ENCODE measurements around the gene GRIP2. TPM values are rescaled to one million over a fixed set of nuclear protein-coding genes. Genes with fewer than 3 reads are reported as not detected.

The GRIP2 gene
- total and polyA plus RNA-seq, 12 donors = 0.09 to 2.5 (median 1.1) TPM

DNA sequence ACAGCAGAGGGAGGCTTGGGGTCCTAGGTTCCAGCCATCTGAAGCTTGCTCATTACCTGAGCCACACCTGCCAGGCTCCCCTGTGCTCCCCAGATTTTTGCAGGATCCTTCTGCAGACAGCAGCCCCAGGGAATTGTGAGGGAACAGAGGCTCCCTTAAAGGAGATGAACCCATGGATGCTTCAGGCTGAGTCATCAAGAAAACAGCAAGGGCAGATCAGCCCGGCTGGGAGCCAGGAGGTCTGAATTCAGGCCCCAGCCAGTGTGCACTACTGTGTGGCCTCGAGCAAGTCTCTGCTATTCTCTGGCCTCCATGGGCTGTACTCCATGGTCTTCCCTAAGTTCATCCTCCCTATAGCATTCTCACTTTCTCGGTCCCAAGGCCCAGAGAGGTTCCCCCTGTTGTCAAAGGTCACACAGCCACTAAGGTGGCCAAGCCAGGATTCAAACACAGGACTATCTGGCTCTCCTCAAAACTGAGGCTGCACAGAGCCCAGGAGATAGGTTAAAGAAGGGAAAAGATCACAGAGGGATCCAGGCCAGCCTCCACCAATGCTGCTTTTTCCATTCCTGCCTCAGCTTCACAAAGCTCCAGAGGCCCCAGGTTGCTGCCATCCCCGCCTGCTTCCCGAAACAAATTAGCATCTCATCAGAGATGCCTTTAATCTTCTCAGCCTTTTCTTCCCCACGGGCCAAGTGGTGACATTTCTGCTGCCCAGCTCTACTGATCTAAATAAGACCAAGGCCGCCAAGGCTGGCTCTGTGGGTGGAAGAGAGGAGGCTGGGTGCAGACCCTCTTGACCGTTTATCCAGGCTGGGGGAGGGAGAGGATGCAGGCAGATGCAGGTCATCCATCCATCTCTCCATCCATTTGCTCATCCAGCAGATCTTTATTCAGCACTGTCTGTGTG lies 21.2 kb upstream of the GRIP2 start:
- intact Hi-C loops (cut with DNase I) = no loop called here
- TF ChIP-seq POLR2A (IDR thresholded peaks at IDR 0.05) (no peak), CTCF (IDR thresholded peaks at IDR 0.05) (no peak)
- Histone ChIP-seq H3K27ac (no peak overlapping the region), H3K9me3 (replicated peaks in 1 of 3) (no peaks in the 10 kb centered on the region), H3K36me3 (replicated peaks in 1 of 2) (no peaks in the 10 kb centered on the region), H3K4me3 (no peak overlapping the region), H3K27me3 (no peaks in the 10 kb centered on the region), H3K4me1 (replicated peaks in 1 of 2) (no peaks in the 10 kb centered on the region)
- WGBS, 4 donors = 55 to 73% (median 59%) methylated on average over 6 to 8 of the region's 8 CpGs
- peak in 4 of 7 donors; percentile 34 to 50 (median 41) for DNase-seq

- H3K27ac ChIP-seq = no peak overlapping the region
- H3K9me3 ChIP-seq (replicated peaks in 1 of 3) = no peaks in the 10 kb centered on the region
- no peak for DNase-seq
- no peaks in the 10 kb centered on the region for H3K4me1 ChIP-seq (replicated peaks in 1 of 2)
- H3K36me3 ChIP-seq (replicated peaks in 1 of 2) = no peaks in the 10 kb centered on the region
- no peak overlapping the region for H3K4me3 ChIP-seq
- intact Hi-C loops (cut with DNase I) = no loop called here
- TF ChIP-seq POLR2A (IDR thresholded peaks at IDR 0.05) (no peak), CTCF (IDR thresholded peaks at IDR 0.05) (no peak)
- 57 to 82% (median 76%) methylated on average over 4 of the region's 4 CpGs for WGBS, 4 donors
- H3K27me3 ChIP-seq = no peaks in the 10 kb centered on the region
Measured at GRCh38 chr3:14560110-14560509, 20.0 kb upstream of the GRIP2 start.

- Histone ChIP-seq H3K9me3 (replicated peaks in 1 of 3) (no peaks in the 10 kb centered on the region), H3K4me1 (replicated peaks in 1 of 2) (peaks cover 0 to 10% of the 10 kb centered on the region in 2 donors), H3K27ac (no peak overlapping the region), H3K4me3 (no peak overlapping the region), H3K27me3 (no peaks in the 10 kb centered on the region), H3K36me3 (replicated peaks in 1 of 2) (no peaks in the 10 kb centered on the region)
- TF ChIP-seq POLR2A (IDR thresholded peaks at IDR 0.05) (no peak), CTCF (IDR thresholded peaks at IDR 0.05) (no peak)
- intact Hi-C loops (cut with DNase I) = no loop called here
- no peak for DNase-seq
- WGBS, 4 donors = 91 to 95% (median 93%) methylated on average over 8 to 9 of the region's 9 CpGs
Measured at GRCh38 chr3:14558029-14558428, 17.9 kb upstream of the GRIP2 start.

DNA sequence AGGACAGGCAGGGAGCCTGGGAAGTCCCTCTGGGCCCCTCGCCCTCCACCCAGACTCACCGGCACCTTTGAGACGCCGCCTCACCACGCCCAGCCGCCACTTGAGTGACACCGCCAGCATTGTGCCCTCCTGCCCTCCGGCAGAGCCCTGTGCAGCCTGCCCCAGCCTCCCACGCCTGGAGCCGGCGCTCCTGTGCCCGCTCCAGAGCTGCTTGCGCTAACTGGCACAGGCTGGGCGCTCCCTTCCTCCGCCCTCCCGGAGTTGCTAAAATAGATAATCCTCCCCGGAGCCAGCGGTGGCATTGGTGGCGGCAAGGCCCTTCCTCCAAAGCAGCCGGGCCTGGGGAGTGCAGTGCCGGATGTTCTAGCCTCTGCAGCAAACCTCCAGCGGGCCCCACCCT lies 15.7 kb upstream of the GRIP2 start:
- Histone ChIP-seq H3K4me1 (replicated peaks in 1 of 2) (peaks cover 0 to 10% of the 10 kb centered on the region in 2 donors), H3K9me3 (replicated peaks in 1 of 3) (no peaks in the 10 kb centered on the region), H3K27me3 (no peaks in the 10 kb centered on the region), H3K27ac (no peak overlapping the region), H3K4me3 (no peak overlapping the region), H3K36me3 (replicated peaks in 1 of 2) (no peaks in the 10 kb centered on the region)
- DNase-seq = no peak
- TF ChIP-seq CTCF (IDR thresholded peaks at IDR 0.05) = no peak
- TF ChIP-seq POLR2A (IDR thresholded peaks at IDR 0.05) = no peak
- intact Hi-C loops (cut with DNase I) = no loop called here
- 45 to 71% (median 59%) methylated on average over 12 to 22 of the region's 22 CpGs for WGBS, 4 donors
